Adrenal gland (tissue), 5 donors: Measurements from ENCODE around the gene DDR1.

ENCODE experiments used
- POLR2A ChIP-seq, 2 donors: fragments of 450-650 bp; IDR thresholded peaks; one replicate each; pipeline ENCODE4 v1.6.1; 2017; ENCODE audit warnings: antibody characterized with exemption in 2 of 2, mild to moderate bottlenecking in 2 of 2, moderate library complexity in 1 of 2
- TF ChIP-seq, protein P1 (sequence below), 6 experiments: fragments of 450-650 bp in 4 of 6; fragments of 200-600 bp in 2 of 6; sonication (generic) in 1 of 6; IDR thresholded peaks; 1 replicate in 5 of 6; 2 replicates in 1 of 6; pipeline versions ENCODE4 v1.5.1 to v1.8.0; 2016 to 2021; ENCODE audit warnings: antibody characterized with exemption in 6 of 6, mild to moderate bottlenecking in 2 of 6, moderate library complexity in 1 of 6
- donor health status: DM: no; HTN: no; CAD: no.

DNA sequence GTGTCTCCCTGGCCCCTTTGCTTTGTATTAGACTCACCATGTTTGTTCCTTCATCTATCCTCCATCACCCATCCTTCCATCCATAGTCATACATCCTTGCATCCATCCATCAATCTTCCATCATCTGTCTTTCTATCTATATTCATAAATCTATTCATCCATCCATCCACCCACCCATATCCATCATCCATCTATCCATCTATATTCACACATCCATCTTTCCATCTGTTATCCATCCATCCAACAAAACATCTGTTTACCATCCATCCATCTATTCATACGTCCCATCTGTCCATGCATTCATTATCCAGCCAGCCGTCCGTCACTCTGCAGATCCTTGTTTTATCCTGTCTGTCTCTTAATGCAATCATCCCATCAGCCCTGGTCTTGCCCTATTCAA, 10.6 kb downstream of the DDR1 start:
- TF ChIP-seq, protein P1, sequence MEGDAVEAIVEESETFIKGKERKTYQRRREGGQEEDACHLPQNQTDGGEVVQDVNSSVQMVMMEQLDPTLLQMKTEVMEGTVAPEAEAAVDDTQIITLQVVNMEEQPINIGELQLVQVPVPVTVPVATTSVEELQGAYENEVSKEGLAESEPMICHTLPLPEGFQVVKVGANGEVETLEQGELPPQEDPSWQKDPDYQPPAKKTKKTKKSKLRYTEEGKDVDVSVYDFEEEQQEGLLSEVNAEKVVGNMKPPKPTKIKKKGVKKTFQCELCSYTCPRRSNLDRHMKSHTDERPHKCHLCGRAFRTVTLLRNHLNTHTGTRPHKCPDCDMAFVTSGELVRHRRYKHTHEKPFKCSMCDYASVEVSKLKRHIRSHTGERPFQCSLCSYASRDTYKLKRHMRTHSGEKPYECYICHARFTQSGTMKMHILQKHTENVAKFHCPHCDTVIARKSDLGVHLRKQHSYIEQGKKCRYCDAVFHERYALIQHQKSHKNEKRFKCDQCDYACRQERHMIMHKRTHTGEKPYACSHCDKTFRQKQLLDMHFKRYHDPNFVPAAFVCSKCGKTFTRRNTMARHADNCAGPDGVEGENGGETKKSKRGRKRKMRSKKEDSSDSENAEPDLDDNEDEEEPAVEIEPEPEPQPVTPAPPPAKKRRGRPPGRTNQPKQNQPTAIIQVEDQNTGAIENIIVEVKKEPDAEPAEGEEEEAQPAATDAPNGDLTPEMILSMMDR (IDR thresholded peaks at IDR 0.05), result no peak
- no peak for TF ChIP-seq POLR2A (IDR thresholded peaks at IDR 0.05)
